CD4-positive, alpha-beta memory T cell (primary cell): Measurements from ENCODE around the gene COL4A1. TPM values are rescaled to one million over a fixed set of nuclear protein-coding genes. Genes with fewer than 3 reads are reported as not detected.

Experiments used
- CTCF ChIA-PET: fragments of 350-600 bp; sonication (Branson Sonifier 250); formaldehyde crosslinking; loops from one replicate; lab custom pipeline; 2021; ENCODE audit warnings: inconsistent platforms; ENCODE audit not compliant: partially characterized antibody; lab: Charles Lee
- POLR2A ChIA-PET: fragments of 350-600 bp; sonication (Branson Sonifier 250); formaldehyde crosslinking; loops from one replicate; lab custom pipeline; 2021; ENCODE audit not compliant: partially characterized antibody; lab: Charles Lee
- DNase-seq, 5 donors: peaks; one replicate each; pipeline versions ENCODE4 v3.0.0 to v3.0.0-alpha.2; 2020 to 2022; ENCODE audit warnings: mixed read lengths in 1 of 5
- H3K27ac ChIP-seq: one replicate; pipeline ENCODE4 v1.7.0; 2013; ENCODE audit warnings: low read depth, low read length
- H3K27me3 ChIP-seq: 2 replicates; pipeline ENCODE4 v1.7.0; 2013; ENCODE audit warnings: mild to moderate bottlenecking, low read length, moderate library complexity; ENCODE audit not compliant: insufficient read depth
- H3K36me3 ChIP-seq: 2 replicates; pipeline ENCODE4 v1.7.0; 2013; ENCODE audit warnings: mild to moderate bottlenecking, low read length, moderate library complexity; ENCODE audit not compliant: insufficient read depth
- H3K4me1 ChIP-seq: 2 replicates; pipeline ENCODE4 v1.7.0; 2013; ENCODE audit warnings: mild to moderate bottlenecking, low read length, moderate library complexity; ENCODE audit not compliant: insufficient read depth
- H3K4me3 ChIP-seq, 2 donors: one replicate each; pipeline ENCODE4 v1.7.0; 2013; ENCODE audit warnings: low read length in 2 of 2, mild to moderate bottlenecking in 1 of 2
- H3K9me3 ChIP-seq, 2 donors: one replicate each; pipeline ENCODE4 v1.7.0; 2013; ENCODE audit warnings: low read length in 2 of 2, control low read depth in 1 of 2; ENCODE audit not compliant: control insufficient read depth in 1 of 2
- H3K27ac Mint-ChIP-seq, 7 donors: one replicate each; pipeline ENCODE4 v1.8.0; 2020 to 2021; ENCODE audit warnings: mixed read lengths in 7 of 7, mild to moderate bottlenecking in 6 of 7, inconsistent platforms in 3 of 7, moderate library complexity in 3 of 7
- H3K27me3 Mint-ChIP-seq, 2 donors: one replicate each; pipeline ENCODE4 v1.8.0; 2020 to 2021; ENCODE audit warnings: mixed read lengths in 2 of 2
- H3K36me3 Mint-ChIP-seq, 2 donors: one replicate each; pipeline ENCODE4 v1.8.0; 2020 to 2021; ENCODE audit warnings: mixed read lengths in 2 of 2, inconsistent platforms in 1 of 2, mild to moderate bottlenecking in 1 of 2
- H3K4me1 Mint-ChIP-seq, 4 donors: one replicate each; pipeline ENCODE4 v1.8.0; 2020 to 2021; ENCODE audit warnings: mixed read lengths in 4 of 4, mild to moderate bottlenecking in 1 of 4
- H3K4me3 Mint-ChIP-seq, 8 donors: one replicate each; pipeline ENCODE4 v1.8.0; 2020 to 2021; ENCODE audit warnings: mixed read lengths in 8 of 8, mild to moderate bottlenecking in 7 of 8, moderate library complexity in 6 of 8, inconsistent platforms in 3 of 8
- H3K9me3 Mint-ChIP-seq, 8 donors: one replicate each; pipeline ENCODE4 v1.8.0; 2020 to 2021; ENCODE audit warnings: mixed read lengths in 8 of 8, mild to moderate bottlenecking in 5 of 8, inconsistent platforms in 3 of 8, moderate library complexity in 1 of 8
- intact Hi-C: fragments of 100-400 bp; cut with micrococcal nuclease; formaldehyde crosslinking; loops from one replicate; pipeline ENCODE4 v1.15.1; 2023
- polyA plus RNA-seq, 2 donors: library from polyadenylated mRNA; unstranded; fragments of 300-500 nt; fragmentation: Illumina TruSeq; gene quantifications; one replicate each; pipeline ENCODE4 v1.2.3, GENCODE V29; 2021
- total RNA-seq, 2 experiments: library from RNA; stranded (reverse); gene quantifications; one replicate each; pipeline ENCODE4 v1.2.3, GENCODE V29; 2021

The COL4A1 gene
- total and polyA plus RNA-seq, 4 experiments from 2014 or later, result not detected

DNA sequence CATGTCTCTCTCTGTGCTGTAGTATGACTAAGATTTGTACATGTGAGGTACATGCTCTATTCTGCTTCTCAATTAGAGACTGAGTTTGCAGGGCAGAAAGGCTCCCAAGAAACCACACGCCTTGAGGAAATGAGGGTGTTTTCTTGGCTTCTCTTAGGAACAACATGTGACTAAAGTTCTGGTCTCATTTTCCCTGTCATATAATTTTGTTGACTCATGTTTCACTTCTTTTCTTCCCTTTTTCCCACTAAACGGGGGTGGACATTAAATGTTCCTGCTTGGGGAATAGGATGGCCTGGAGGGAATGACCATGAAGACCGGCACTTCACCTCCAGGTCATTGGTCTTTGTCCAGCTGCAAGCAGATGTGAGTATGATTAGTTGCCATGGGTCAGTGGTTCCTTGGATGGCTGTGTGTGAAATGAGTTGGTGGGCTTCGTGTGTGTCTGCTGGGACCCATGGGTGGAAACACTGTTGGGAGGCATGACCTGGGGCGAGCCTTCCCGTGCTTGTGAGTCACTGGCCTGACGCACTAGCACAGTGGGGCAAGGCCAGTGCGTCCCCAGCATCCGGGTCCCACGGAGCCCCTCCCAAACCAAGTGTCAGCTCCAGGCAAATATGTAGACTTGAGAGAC, 56.6 kb downstream of the COL4A1 start:
- H3K36me3 Mint-ChIP-seq, result no peaks in the 10 kb centered on the region
- Histone ChIP-seq H3K4me3 (no peak overlapping the region), H3K27ac (no peak overlapping the region), H3K9me3 (no peaks in the 10 kb centered on the region), H3K27me3 (no peaks in the 10 kb centered on the region), H3K36me3 (no peaks in the 10 kb centered on the region), H3K4me1 (no peaks in the 10 kb centered on the region)
- no peak overlapping the region for H3K4me3 Mint-ChIP-seq
- CTCF ChIA-PET, result no interaction called here
- DNase-seq, result no peak
- H3K27ac Mint-ChIP-seq, result no peak overlapping the region
- H3K27me3 Mint-ChIP-seq, result peaks cover 1 to 2% of the 10 kb centered on the region in 2 donors
- H3K4me1 Mint-ChIP-seq, result peaks cover 0 to 1% (median 0%) of the 10 kb centered on the region in 4 donors
- H3K9me3 Mint-ChIP-seq, result peaks cover 0 to 7% (median 2%) of the 10 kb centered on the region in 8 donors
- intact Hi-C loops, result no loop called here
- POLR2A ChIA-PET, result no interaction called here

DNA sequence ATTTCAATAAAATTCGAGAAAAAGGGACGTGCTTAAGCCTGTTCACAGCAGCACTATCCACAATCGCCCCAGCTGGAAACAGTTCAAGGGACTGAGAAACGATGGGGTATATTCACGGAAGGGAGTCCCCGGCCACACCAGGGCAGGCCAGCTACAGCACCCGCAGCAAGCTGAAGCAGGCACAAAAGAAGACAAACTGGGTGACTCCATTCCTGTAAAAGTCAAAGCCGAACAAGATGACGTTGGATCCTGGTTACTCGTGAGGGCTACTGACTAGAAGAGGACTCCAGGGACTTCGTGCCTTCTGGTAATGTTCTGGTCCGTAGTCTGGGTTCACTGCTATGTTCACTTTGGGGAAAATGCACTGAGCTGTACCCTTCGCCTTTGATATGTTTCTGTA, 57.6 kb downstream of the COL4A1 start:
- POLR2A ChIA-PET, result no interaction called here
- Mint-ChIP-seq H3K4me3 (no peak overlapping the region), H3K27me3 (peaks cover 1 to 5% of the 10 kb centered on the region in 2 donors), H3K4me1 (no peaks in the 10 kb centered on the region), H3K9me3 (no peaks in the 10 kb centered on the region), H3K36me3 (no peaks in the 10 kb centered on the region), H3K27ac (no peak overlapping the region)
- no peaks in the 10 kb centered on the region for H3K27me3 ChIP-seq
- no peaks in the 10 kb centered on the region for H3K36me3 ChIP-seq
- DNase-seq, result no peak
- intact Hi-C loops, result no loop called here
- H3K4me1 ChIP-seq, result no peaks in the 10 kb centered on the region
- H3K9me3 ChIP-seq, result no peaks in the 10 kb centered on the region
- no peak overlapping the region for H3K27ac ChIP-seq
- H3K4me3 ChIP-seq, result no peak overlapping the region
- CTCF ChIA-PET, result no interaction called here

- Histone ChIP-seq H3K36me3 (no peaks in the 10 kb centered on the region), H3K27me3 (no peaks in the 10 kb centered on the region), H3K4me1 (no peaks in the 10 kb centered on the region), H3K27ac (no peak overlapping the region), H3K9me3 (no peaks in the 10 kb centered on the region), H3K4me3 (no peak overlapping the region)
- Mint-ChIP-seq H3K36me3 (no peaks in the 10 kb centered on the region), H3K9me3 (no peaks in the 10 kb centered on the region), H3K27ac (no peak overlapping the region), H3K27me3 (peaks cover 1 to 5% of the 10 kb centered on the region in 2 donors), H3K4me1 (no peaks in the 10 kb centered on the region), H3K4me3 (no peak overlapping the region)
- CTCF ChIA-PET, result no interaction called here
- POLR2A ChIA-PET, result no interaction called here
- intact Hi-C loops, result no loop called here
- no peak for DNase-seq
Observed at GRCh38 chr13:110248449-110249143, 58.4 kb downstream of the COL4A1 start.

DNA sequence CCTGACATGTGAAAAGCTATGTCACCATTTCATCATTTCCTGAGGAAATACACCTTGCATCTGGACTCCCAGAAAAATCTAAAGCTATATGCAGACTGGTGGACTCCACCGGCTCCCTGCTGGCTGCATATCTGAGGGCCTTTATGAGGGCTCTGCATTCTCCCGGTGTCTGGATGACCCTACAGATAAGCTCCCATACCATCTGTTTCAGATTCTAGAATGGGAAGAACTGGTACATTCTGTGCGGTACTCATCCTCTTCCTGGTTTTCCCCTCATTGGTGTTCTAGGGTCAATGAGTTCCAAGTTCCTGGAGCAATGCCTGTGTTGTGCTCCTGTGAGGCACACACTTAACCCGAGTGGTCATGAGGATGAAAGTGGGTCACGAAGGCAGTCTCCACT, 60.4 kb downstream of the COL4A1 start:
- H3K27ac Mint-ChIP-seq, result no peak overlapping the region

DNA sequence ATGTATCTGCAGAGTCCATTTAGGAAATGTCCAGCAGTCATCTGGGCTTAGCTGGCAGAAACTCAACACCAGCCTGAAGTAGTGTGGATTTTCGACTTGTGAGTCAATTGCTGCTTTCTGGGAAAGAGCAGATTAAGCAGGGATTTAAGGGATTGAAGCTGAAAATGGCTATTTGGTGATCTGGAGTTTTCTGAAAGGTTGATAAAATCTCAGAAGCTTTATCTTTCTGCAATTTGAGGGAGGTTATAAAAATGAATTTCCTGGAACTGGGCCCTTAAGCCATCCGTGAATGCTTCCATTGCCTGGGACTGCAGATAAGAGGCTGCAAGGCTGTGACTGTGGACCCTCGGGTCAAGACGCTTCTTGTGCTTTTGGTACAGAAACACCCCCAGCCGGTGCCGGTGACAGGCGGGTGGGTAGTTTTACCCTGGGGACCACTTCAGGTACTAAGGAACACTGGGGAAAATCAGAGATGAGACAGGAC, 61.5 kb downstream of the COL4A1 start:
- Mint-ChIP-seq H3K4me1 (no peaks in the 10 kb centered on the region), H3K36me3 (no peaks in the 10 kb centered on the region), H3K4me3 (no peak overlapping the region), H3K27me3 (peaks cover 5% of the 10 kb centered on the region in 2 donors), H3K27ac (no peak overlapping the region), H3K9me3 (no peaks in the 10 kb centered on the region)
- H3K27me3 ChIP-seq, result no peaks in the 10 kb centered on the region
- H3K27ac ChIP-seq, result no peak overlapping the region
- intact Hi-C loops, result no loop called here
- no peak for DNase-seq
- no peaks in the 10 kb centered on the region for H3K9me3 ChIP-seq
- ChIA-PET POLR2A (no interaction called here), CTCF (no interaction called here)
- no peaks in the 10 kb centered on the region for H3K36me3 ChIP-seq
- no peak overlapping the region for H3K4me3 ChIP-seq
- no peaks in the 10 kb centered on the region for H3K4me1 ChIP-seq

More for the DNA sequence above, 60.4 kb downstream of the COL4A1 start:
- Mint-ChIP-seq H3K36me3 (no peaks in the 10 kb centered on the region), H3K9me3 (no peaks in the 10 kb centered on the region), H3K4me1 (no peaks in the 10 kb centered on the region), H3K4me3 (no peak overlapping the region), H3K27me3 (peaks cover 5 to 7% of the 10 kb centered on the region in 2 donors)
- Histone ChIP-seq H3K36me3 (no peaks in the 10 kb centered on the region), H3K4me3 (no peak overlapping the region), H3K27ac (no peak overlapping the region), H3K4me1 (no peaks in the 10 kb centered on the region), H3K9me3 (no peaks in the 10 kb centered on the region), H3K27me3 (no peaks in the 10 kb centered on the region)
- CTCF ChIA-PET, result no interaction called here
- POLR2A ChIA-PET, result no interaction called here
- intact Hi-C loops, result no loop called here
- no peak for DNase-seq

DNA sequence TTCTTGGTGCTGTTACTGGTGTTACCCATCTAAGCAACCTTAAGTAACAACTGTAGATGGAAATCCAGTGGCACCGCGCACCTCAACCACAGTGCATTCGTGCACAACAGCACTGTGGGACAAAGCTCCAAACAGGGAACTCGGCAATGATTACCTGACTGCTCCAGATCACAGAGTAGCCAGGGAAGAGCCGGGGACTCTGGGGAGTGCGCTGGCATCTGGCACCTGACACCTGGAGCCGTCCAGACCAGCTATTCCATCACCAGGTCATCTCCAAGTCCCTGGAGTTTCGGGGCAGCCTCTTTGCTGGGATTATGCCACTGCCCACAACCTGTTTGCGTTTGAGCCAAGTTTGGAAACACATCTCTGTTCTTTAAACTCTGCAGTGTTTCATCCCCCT, 62.0 kb downstream of the COL4A1 start:
- Histone ChIP-seq H3K4me3 (no peak overlapping the region), H3K36me3 (no peaks in the 10 kb centered on the region), H3K27me3 (no peaks in the 10 kb centered on the region), H3K27ac (no peak overlapping the region), H3K4me1 (no peaks in the 10 kb centered on the region), H3K9me3 (no peaks in the 10 kb centered on the region)
- ChIA-PET CTCF (no interaction called here), POLR2A (no interaction called here)
- no peak for DNase-seq
- Mint-ChIP-seq H3K27ac (no peak overlapping the region), H3K27me3 (peaks cover 5% of the 10 kb centered on the region in 2 donors), H3K9me3 (no peaks in the 10 kb centered on the region), H3K4me3 (no peak overlapping the region), H3K4me1 (no peaks in the 10 kb centered on the region), H3K36me3 (no peaks in the 10 kb centered on the region)
- intact Hi-C loops, result no loop called here

DNA sequence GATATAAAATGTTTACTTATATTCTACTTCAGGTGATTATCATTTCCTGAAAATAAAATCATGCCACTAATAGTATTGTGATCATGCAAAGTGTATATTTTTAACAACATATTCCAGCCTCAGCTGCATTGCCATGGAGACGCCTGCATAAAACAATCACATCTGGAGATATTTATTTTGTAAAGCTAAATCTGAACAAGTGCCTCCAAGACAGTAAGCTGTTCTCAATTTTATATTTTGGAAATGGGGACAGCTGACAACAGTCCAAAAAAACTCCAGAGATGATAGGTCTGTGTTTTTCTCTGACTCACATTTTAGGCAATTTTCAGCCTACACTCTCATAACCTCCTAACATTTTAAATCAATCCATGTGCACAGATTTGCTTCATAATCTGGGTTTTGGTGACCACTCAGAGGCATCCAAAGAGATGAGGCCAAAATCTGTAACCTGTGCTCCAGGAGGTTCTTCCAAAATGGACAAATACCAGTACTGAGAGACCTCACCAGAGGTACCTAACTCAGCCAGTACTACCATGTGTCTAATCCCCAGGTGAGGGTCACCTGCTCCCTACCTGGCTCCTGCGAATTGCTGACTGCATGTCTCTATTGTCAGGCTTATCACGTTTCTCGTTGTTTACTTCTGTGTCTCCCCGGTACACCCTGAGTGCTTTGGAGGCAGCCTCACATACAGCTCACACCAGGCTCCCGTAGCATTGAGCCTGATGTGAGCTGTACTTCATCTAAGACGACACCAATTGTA, 62.7 kb downstream of the COL4A1 start:
- H3K27me3 ChIP-seq, result no peaks in the 10 kb centered on the region
- Mint-ChIP-seq H3K27ac (no peak overlapping the region), H3K9me3 (no peaks in the 10 kb centered on the region), H3K4me1 (no peaks in the 10 kb centered on the region), H3K4me3 (no peak overlapping the region), H3K27me3 (peaks cover 5 to 6% of the 10 kb centered on the region in 2 donors), H3K36me3 (no peaks in the 10 kb centered on the region)
- intact Hi-C loops, result no loop called here
- H3K27ac ChIP-seq, result no peak overlapping the region
- no peak for DNase-seq
- H3K4me1 ChIP-seq, result no peaks in the 10 kb centered on the region
- ChIA-PET CTCF (no interaction called here), POLR2A (no interaction called here)
- no peaks in the 10 kb centered on the region for H3K36me3 ChIP-seq
- no peaks in the 10 kb centered on the region for H3K9me3 ChIP-seq
- H3K4me3 ChIP-seq, result no peak overlapping the region
